ENCODE measurements around the gene SCN3B. TPM values are rescaled to one million over a fixed set of nuclear protein-coding genes. Genes with fewer than 3 reads are reported as not detected.

Gene SCN3B
- total RNA-seq, 1 donor from 2014 or later = 3.2 TPM

DNA sequence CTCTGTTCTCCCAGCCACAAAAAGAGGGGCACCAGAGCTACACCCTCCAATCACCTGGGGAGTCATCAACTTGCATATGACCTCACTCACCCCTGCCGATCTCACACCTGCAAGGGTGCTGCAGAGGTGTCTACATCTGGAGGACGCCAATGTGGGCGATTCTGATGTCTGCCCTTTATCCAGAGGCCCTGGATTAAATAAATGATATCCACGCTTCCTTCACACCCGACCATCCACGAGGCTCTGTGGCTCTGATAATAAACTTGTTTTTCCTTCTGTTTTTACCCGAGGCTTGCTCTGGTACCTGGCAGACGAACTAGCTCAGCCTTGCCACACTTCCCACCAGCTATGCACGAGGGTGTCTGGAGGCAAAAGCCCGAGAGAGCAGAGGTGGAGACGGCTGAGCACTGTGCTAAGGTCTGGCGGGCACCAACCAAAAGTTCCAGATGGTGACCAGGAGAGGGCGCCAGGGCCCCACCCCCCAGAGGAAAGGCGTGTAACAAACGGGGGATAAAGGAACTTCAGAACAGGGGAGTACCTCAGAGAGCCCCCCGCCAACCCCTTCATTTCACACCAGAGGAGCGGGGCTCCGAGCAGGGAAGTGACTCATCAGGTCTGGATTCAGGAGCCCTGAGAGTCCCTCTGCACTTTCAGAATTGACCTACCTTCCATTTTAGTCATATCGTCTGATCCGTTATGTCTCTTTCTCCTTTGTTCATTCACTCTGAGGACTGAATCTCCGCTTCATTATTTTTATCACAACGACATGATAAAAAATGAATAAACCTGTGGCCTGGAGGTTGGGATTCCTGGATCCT is 13.5 kb downstream of the SCN3B start:
- Histone ChIP-seq H3K36me3 (no peaks in the 10 kb centered on the region), H3K9me3 (no peaks in the 10 kb centered on the region), H3K27me3 (no peaks in the 10 kb centered on the region), H3K4me1 (no peaks in the 10 kb centered on the region), H3K4me3 (no peak overlapping the region), H3K27ac (no peak overlapping the region)
- TF ChIP-seq POLR2A (IDR thresholded peaks at IDR 0.05) = no peak
- TF ChIP-seq, protein P1, sequence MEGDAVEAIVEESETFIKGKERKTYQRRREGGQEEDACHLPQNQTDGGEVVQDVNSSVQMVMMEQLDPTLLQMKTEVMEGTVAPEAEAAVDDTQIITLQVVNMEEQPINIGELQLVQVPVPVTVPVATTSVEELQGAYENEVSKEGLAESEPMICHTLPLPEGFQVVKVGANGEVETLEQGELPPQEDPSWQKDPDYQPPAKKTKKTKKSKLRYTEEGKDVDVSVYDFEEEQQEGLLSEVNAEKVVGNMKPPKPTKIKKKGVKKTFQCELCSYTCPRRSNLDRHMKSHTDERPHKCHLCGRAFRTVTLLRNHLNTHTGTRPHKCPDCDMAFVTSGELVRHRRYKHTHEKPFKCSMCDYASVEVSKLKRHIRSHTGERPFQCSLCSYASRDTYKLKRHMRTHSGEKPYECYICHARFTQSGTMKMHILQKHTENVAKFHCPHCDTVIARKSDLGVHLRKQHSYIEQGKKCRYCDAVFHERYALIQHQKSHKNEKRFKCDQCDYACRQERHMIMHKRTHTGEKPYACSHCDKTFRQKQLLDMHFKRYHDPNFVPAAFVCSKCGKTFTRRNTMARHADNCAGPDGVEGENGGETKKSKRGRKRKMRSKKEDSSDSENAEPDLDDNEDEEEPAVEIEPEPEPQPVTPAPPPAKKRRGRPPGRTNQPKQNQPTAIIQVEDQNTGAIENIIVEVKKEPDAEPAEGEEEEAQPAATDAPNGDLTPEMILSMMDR (IDR thresholded peaks at IDR 0.05) = peak in 1 of 3 experiments; percentile 32
- DNase-seq (ENCODE audit: extremely low spot score in 2 of 2) = no peak
- intact Hi-C loops (cut with DNase I) = no loop called here

GRCh38 chr11:123640029-123640428 is 14.4 kb downstream of the SCN3B start:
- H3K9me3 ChIP-seq = no peaks in the 10 kb centered on the region
- no peak for DNase-seq (ENCODE audit: extremely low spot score in 2 of 2)
- TF ChIP-seq POLR2A (IDR thresholded peaks at IDR 0.05) (no peak), POLR2AphosphoS5 (IDR thresholded peaks at IDR 0.05; ENCODE audit: insufficient read depth in 1 of 2, low read depth in 1 of 2) (no peak)
- TF ChIP-seq, protein P1 (IDR thresholded peaks at IDR 0.05) = no peak
- no peak overlapping the region for H3K4me3 ChIP-seq
- H3K4me1 ChIP-seq = no peaks in the 10 kb centered on the region
- no peaks in the 10 kb centered on the region for H3K36me3 ChIP-seq
- no peaks in the 10 kb centered on the region for H3K27me3 ChIP-seq
- intact Hi-C loops (cut with DNase I) = no loop called here
- H3K27ac ChIP-seq = no peak overlapping the region

DNA sequence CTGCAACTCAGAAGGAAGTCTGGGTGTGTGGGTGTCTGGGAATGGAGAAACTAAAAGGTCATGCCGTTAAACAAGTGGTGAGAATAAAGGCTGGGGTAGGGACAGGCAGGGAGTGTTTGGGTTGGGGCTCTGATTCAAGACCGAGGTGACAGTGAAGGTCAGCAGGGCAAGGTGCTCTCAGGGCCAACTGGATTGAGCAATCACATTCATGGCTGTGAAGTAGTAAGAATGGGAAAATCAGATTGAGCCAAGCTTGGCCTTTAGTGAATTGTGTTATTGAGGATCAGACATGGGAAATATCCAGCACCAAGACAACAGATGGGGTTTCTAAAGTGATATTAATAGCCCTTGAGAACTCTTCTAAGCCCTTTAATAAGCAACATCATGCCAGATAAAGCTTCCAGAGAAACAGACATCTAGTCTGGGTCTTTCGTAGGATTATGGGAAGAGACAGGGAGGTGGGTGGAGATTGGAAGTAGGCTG is 24.3 kb downstream of the SCN3B start:
- Histone ChIP-seq H3K4me1 (no peaks in the 10 kb centered on the region), H3K27me3 (no peaks in the 10 kb centered on the region), H3K36me3 (no peaks in the 10 kb centered on the region), H3K27ac (no peak overlapping the region), H3K4me3 (no peak overlapping the region), H3K9me3 (no peaks in the 10 kb centered on the region)
- no peak for DNase-seq (ENCODE audit: extremely low spot score in 2 of 2)
- intact Hi-C loops (cut with DNase I) = no loop called here
- TF ChIP-seq POLR2A (IDR thresholded peaks at IDR 0.05) = no peak
- TF ChIP-seq POLR2AphosphoS5 (IDR thresholded peaks at IDR 0.05; ENCODE audit: insufficient read depth in 1 of 2, low read depth in 1 of 2) = no peak
- TF ChIP-seq, protein P1 (IDR thresholded peaks at IDR 0.05) = no peak

DNA sequence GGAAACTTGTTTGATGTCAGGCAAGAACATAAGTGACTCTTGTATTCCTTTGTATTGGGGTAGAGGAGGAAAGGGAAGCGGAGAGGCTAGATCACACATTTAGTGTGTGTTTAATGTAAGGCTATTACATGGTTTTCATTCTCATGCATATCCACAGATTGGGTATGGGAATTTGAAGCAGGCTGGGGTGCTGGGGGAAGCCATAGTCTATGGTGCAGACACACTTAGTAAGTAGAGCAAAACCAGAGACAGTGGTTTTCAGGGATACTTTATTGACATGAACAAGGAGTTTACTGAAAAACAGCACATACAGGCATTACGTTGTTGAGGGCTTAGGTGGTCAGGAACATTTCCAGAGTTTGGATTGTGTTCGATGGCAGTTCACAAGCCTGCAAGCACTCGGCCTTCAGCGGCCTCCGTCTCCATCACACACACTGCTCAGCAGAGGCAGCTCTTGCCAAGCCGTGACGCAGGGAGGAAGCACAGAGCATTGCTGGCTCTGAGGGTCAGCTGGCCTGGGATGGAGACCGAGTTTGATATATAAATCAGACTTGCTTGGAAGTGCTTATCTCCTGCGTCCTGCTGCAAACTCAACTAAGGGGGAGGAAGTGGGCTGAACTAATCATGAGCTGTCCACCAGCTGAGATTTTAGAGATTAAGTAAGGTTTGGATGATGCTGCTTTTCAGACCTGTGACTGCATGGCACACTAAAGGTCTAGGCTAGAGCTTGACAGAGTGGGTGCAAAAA is 25.3 kb downstream of the SCN3B start:
- no peak for TF ChIP-seq POLR2A (IDR thresholded peaks at IDR 0.05)
- TF ChIP-seq, protein P1 (IDR thresholded peaks at IDR 0.05) = no peak
- no peak for TF ChIP-seq POLR2AphosphoS5 (IDR thresholded peaks at IDR 0.05; ENCODE audit: insufficient read depth in 1 of 2, low read depth in 1 of 2)
- no peak overlapping the region for H3K4me3 ChIP-seq
- H3K36me3 ChIP-seq = no peaks in the 10 kb centered on the region
- intact Hi-C loops (cut with DNase I) = no loop called here
- H3K27ac ChIP-seq = no peak overlapping the region
- no peaks in the 10 kb centered on the region for H3K4me1 ChIP-seq
- H3K27me3 ChIP-seq = no peaks in the 10 kb centered on the region
- DNase-seq (ENCODE audit: extremely low spot score in 2 of 2) = no peak
- no peaks in the 10 kb centered on the region for H3K9me3 ChIP-seq

DNA sequence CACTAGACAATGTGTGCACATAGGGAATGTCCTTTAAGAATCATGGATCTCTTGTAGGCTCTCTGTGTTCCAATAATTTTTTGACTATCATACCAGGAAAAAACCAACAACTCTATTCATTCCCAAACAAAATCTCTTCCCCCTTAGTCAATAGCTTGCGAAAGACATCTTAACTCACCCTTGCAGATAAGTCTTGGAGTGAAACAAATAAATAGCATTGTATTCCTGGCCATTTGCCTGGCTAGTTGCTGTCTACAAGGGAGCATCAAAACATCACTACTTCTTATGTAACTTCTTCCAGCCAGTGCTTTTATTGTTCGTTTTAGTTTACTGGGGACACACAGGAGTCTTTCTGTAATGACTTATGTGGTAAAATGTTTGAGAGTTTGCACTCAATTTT is 29.4 kb downstream of the SCN3B start:
- DNase-seq (ENCODE audit: extremely low spot score in 2 of 2) = no peak
- Histone ChIP-seq H3K4me3 (no peak overlapping the region), H3K4me1 (no peaks in the 10 kb centered on the region), H3K27ac (no peak overlapping the region), H3K36me3 (no peaks in the 10 kb centered on the region), H3K27me3 (no peaks in the 10 kb centered on the region), H3K9me3 (no peaks in the 10 kb centered on the region)
- intact Hi-C loops (cut with DNase I) = no loop called here
- TF ChIP-seq, protein P1 (IDR thresholded peaks at IDR 0.05) = no peak
- TF ChIP-seq POLR2A (IDR thresholded peaks at IDR 0.05) = no peak
- TF ChIP-seq POLR2AphosphoS5 (IDR thresholded peaks at IDR 0.05; ENCODE audit: insufficient read depth in 1 of 2, low read depth in 1 of 2) = no peak

Measured in vagina (tissue), 2 donors.